Stimulated activated naive CD8-positive, alpha-beta T cell treated with anti-CD3 and anti-CD28 coated beads, Interleukin-15, amount 100 ng/mL, for 72 hours (primary cell): Measurements from ENCODE around the gene SLC6A1.
A peak's percentile ranks its signal among the peaks of the same experiment; 100 is the strongest.

Source experiments
- ATAC-seq: fragments of 150-1000 bp; cut with Tn5 transposase; 2 replicates; pipeline ENCODE4 v1.10.0; 2021; ENCODE audit warnings: mild to moderate bottlenecking, moderate library complexity
- DNase-seq, 2 donors: peaks; one replicate each; pipeline ENCODE4 v3.0.0; 2021 to 2022
- H3K27ac Mint-ChIP-seq, 2 donors: one replicate each; pipeline ENCODE4 v1.8.0; 2022; ENCODE audit warnings: mild to moderate bottlenecking in 2 of 2, mixed read lengths in 2 of 2, moderate library complexity in 2 of 2
- H3K27me3 Mint-ChIP-seq: one replicate; pipeline ENCODE4 v1.8.0; 2022; ENCODE audit warnings: mixed read lengths
- H3K4me1 Mint-ChIP-seq: one replicate; pipeline ENCODE4 v1.8.0; 2022; ENCODE audit warnings: mild to moderate bottlenecking, mixed read lengths
- H3K4me3 Mint-ChIP-seq, 2 donors: one replicate each; pipeline ENCODE4 v1.8.0; 2022; ENCODE audit warnings: mild to moderate bottlenecking in 2 of 2, mixed read lengths in 2 of 2, moderate library complexity in 1 of 2
- H3K9me3 Mint-ChIP-seq, 2 donors: one replicate each; pipeline ENCODE4 v1.8.0; 2022; ENCODE audit warnings: mixed read lengths in 2 of 2

The SLC6A1 gene

DNA sequence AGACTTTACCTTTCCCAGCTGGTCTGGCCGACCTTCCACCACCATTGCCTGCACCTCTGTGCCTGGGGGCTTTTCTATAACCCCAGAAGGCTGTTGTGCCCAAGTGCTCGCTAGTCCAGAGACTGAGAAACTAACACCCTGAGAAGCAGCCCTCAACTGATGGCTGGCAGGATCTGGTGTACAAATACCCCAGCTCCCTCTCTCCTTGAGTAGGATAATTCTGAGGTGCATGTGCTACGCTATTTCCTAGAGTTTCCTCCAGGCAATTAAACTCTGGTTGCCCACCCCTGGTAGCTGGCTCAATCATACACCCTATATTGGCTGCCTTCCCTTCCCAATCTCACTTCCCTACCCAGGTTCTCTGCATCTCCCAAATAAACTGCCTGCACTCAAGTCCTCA lies 11.5 kb upstream of the SLC6A1 start:
- Mint-ChIP-seq H3K27me3 (peaks cover 53% of the 10 kb centered on the region), H3K4me3 (no peak overlapping the region), H3K9me3 (no peaks in the 10 kb centered on the region), H3K27ac (no peak overlapping the region), H3K4me1 (peaks cover 9% of the 10 kb centered on the region)
- no peak for DNase-seq
- ATAC-seq = no peak

DNA sequence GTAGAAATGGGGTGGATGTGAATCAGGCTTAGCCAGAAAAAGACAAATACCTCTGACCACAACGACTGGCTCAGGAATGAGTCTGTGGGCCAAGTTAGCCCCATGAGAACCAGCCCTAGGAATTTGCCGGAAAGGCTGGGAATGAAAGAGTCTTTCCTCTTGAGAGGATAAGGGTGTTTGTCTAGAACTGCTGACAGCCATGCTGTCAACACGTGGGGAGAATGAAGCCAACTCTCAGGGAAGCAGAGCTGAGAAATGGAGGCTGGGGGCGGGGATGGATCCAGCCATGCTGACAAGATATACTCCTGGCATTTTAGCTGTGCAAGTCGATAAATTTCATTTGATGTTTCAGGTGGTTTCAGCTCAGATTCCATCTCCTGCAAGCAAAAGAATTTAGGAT lies 10.6 kb upstream of the SLC6A1 start:
- Mint-ChIP-seq H3K4me3 (no peak overlapping the region), H3K4me1 (peaks cover 2% of the 10 kb centered on the region), H3K27ac (no peak overlapping the region), H3K27me3 (peaks cover 44% of the 10 kb centered on the region), H3K9me3 (no peaks in the 10 kb centered on the region)
- DNase-seq (no peak), ATAC-seq (no peak)

DNA sequence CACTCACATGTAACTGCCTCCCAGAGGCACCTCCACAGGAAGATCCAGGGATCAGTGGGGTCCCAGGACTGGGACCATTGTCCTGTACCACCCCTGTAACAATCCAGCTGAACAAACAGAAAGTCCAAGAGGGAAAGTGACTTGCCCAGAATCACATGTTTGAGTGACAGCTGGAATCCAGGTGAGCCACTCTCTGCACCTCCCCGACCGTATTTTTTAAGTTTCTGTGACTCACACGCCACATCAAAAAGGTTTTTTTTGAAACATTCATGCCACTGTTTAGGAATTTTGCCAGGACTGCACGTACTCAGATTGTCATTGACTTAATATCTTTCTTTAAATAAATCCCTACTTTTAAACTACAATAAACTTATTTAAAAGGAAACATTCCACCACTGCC lies 9.8 kb upstream of the SLC6A1 start:
- Mint-ChIP-seq H3K4me1 (no peaks in the 10 kb centered on the region), H3K27me3 (peaks cover 43% of the 10 kb centered on the region), H3K9me3 (no peaks in the 10 kb centered on the region), H3K4me3 (no peak overlapping the region), H3K27ac (no peak overlapping the region)
- DNase-seq (no peak), ATAC-seq (no peak)

DNA sequence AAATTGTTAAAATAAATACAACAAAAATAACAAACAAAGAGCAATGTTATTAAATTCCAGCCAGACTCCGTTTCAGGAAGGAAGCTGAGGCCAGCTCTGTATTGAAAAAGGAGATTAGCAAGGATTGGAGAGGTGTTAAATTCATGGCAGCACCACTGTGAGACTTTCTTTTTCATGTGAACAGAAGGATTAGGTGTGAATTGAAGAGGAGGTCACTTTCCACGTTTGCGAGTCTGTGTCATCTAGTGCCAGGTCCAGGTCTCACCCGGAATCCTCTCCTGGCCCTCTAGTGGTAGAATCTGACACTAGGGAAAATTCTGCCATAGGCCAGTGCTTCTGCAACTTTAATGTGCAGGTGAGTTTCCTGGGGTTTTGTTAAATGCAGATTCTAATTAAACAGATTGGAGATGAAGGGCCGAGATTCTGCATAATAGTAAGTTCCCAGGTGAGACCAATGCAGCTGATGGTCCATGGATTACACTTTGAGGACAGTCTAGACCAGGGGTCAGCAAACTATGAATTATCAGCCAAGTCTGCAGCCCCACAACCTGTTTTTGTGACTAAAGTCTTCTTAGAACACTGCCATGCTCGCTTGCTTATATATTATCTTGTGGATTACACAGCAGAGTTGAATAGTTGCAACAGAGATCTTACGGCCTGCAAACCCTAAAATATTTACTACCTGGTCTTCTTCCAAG lies 9.2 kb upstream of the SLC6A1 start:
- H3K4me1 Mint-ChIP-seq = no peaks in the 10 kb centered on the region
- H3K4me3 Mint-ChIP-seq = no peak overlapping the region
- ATAC-seq (no peak), DNase-seq (peak in 1 of 2 donors; percentile 19)
- H3K9me3 Mint-ChIP-seq = no peaks in the 10 kb centered on the region
- no peak overlapping the region for H3K27ac Mint-ChIP-seq
- peaks cover 38% of the 10 kb centered on the region for H3K27me3 Mint-ChIP-seq

DNA sequence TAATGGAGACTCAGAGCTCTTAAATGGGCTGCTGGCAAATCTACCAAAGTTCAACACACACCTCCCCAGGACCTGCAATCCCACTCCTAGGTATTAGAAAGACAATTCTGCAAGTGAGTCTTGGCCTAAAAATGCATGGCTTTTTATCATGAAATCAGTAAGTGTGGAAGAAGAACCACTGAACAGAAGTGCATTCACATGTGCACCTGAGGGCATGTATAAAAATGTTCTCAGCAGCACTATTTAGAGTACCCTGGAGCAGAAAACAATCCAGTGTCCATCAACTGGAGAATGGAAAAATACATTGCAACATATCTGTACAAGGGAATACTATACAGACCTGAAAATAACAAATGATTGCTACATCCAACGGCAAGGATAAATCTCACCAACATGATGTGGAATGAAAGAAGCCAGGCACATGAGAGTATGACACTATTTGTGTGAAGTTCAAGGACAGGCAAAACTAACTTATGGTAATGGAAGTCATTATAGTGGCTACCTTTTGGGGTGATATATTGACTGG lies 8.1 kb upstream of the SLC6A1 start:
- H3K4me3 Mint-ChIP-seq = no peak overlapping the region
- DNase-seq (no peak), ATAC-seq (no peak)
- no peaks in the 10 kb centered on the region for H3K4me1 Mint-ChIP-seq
- no peak overlapping the region for H3K27ac Mint-ChIP-seq
- no peaks in the 10 kb centered on the region for H3K9me3 Mint-ChIP-seq
- H3K27me3 Mint-ChIP-seq = peaks cover 29% of the 10 kb centered on the region

DNA sequence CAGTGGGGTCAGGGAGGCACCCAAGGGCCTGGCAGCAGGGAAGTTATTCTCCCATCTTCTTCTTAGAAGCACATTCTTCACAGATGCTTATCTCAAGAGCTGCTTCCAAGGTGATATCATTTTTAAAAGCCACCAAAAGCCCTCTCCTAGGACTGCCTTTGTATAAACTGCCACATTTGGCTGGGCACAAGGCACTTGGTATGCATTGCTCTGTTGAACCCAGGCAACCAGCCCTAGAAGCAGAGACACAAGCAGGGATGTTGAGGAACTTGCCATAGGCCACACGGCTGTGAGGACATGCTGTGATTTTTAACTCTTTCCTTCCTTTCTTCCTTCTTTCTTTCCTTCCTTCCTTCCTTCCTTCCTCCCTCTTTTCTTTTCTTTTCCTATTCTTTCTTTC lies 7.4 kb upstream of the SLC6A1 start:
- H3K27me3 Mint-ChIP-seq = peaks cover 27% of the 10 kb centered on the region
- ATAC-seq = no peak
- H3K4me3 Mint-ChIP-seq = no peak overlapping the region
- no peak overlapping the region for H3K27ac Mint-ChIP-seq
- no peak for DNase-seq
- H3K9me3 Mint-ChIP-seq = no peaks in the 10 kb centered on the region
- no peaks in the 10 kb centered on the region for H3K4me1 Mint-ChIP-seq

DNA sequence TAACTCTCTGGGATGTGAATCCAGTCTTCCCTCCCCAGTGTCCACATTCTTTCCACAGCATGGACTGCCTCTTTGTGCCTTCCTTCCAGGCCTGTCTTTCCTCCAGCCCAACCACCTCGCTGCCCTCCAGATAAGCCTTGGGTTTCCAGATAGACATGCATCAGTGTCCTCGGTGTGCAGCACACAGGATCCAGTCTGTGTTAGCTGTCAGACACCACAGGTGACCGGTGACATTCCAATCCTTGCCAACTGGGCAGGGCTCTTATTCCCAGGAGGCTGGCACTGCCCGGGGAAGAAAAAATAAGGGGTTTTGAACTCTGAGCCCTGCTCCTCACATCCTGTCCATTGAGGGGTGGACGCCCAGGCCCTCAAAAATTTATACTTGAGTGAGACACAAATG lies 6.0 kb upstream of the SLC6A1 start:
- no peak overlapping the region for H3K27ac Mint-ChIP-seq
- ATAC-seq (no peak), DNase-seq (no peak)

DNA sequence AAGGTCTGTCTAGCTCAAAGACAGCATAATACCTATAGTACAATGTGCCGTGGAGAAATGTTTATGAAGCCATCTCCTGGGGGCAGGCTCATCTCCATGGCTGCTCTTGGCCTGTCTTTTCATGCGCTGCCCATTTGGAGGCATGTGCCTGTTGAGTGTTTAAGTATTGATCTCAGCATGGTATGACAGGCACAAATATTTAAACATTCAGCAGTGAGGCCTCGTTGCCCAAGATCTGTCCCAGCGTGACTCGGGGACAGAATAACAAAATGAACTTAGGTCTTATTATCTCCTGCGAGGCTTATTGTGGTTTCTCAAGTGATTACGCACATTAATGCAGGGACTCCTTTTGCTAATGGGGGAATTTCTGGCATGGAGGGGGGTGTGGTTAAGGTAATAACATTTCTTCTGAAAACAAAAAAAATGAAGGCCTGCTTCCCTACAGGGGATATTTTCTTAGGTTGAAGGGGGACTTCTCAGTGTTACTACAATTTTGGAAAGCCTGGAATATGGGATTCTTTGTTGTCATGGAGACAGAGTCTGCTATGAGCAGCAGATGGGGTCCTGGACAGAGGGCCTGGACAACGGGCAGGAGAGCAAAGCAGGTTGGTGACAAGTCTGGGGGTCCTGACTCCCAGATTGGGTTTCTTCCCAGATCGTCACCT lies 4.4 kb upstream of the SLC6A1 start:
- DNase-seq (no peak), ATAC-seq (no peak)
- Mint-ChIP-seq H3K27ac (no peak overlapping the region), H3K4me3 (no peak overlapping the region), H3K4me1 (peaks cover 13% of the 10 kb centered on the region), H3K27me3 (peaks cover 35% of the 10 kb centered on the region), H3K9me3 (no peaks in the 10 kb centered on the region)

More for the DNA sequence above, 6.0 kb upstream of the SLC6A1 start:
- Mint-ChIP-seq H3K4me1 (peaks cover 5% of the 10 kb centered on the region), H3K9me3 (no peaks in the 10 kb centered on the region), H3K27me3 (peaks cover 27% of the 10 kb centered on the region), H3K4me3 (no peak overlapping the region)

DNA sequence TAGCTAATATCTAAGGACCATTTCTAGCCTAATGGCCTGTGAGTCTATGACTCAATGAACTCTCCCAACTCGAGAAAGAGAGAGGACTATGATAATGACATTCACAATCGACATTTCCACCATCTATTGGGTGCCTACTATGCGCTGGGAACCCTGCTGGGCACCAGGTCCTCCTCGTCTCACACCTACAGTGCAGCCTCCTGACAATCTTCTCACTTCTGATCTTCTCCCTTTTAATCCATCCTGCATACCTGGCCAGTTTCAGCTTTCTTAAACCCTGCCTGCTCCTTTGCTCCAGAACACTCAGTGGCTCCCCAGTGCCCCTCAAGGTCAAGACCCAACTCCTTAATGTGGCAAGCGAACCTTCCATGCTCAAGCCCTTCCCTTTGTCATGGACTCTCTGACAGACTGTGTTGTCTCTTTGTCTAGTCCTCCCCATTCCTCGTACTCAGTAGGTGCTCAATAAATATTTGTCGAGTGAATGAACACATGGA lies 3.5 kb upstream of the SLC6A1 start:
- no peak for ATAC-seq

DNA sequence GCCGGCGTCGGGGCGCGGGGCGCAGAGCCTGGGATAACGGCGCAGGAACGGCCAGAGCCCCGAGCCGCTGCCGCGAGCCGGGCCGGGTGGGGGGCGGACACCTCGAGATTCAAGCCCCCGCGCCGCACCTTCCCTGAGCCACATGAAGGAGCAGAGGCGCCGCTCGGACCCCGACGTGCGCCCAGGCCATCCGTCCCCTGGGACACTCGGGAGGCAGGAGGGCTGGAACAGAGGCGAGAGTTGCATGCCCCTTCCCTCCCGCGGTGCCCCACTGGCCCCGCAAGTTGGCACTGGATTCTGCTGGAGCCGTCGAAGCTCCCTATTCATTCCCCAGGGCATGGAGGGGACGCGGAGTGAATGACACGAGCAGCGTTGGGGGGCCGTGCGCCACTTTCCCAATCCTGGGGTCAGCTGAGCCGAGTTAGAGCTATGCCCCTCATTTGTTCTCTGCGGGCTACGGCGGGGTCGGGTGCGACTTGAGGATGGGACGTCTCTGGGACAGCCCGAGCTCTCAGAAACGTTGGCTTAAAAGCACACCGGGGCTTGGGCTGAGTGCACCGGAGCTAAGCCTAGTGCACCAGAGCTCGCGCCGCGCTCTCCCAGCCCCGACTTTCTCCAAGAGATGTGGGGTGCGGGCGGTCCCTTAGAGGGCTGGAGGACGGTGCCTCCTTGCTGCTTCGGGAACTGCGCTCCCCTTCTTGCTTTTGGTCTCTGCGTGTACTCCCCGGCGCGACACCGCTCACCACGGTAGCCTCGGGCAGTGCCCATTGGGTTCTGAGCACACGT lies 588 bp downstream of the SLC6A1 start:
- ATAC-seq (no peak), DNase-seq (no peak)
- peaks cover 85% of the 10 kb centered on the region for H3K27me3 Mint-ChIP-seq
- no peak overlapping the region for H3K4me3 Mint-ChIP-seq
- H3K4me1 Mint-ChIP-seq = peaks cover 13% of the 10 kb centered on the region
- no peaks in the 10 kb centered on the region for H3K9me3 Mint-ChIP-seq
- H3K27ac Mint-ChIP-seq = no peak overlapping the region

More for the DNA sequence above, 3.5 kb upstream of the SLC6A1 start:
- DNase-seq = no peak
- no peaks in the 10 kb centered on the region for H3K9me3 Mint-ChIP-seq
- H3K27me3 Mint-ChIP-seq = peaks cover 44% of the 10 kb centered on the region
- H3K27ac Mint-ChIP-seq = no peak overlapping the region
- no peak overlapping the region for H3K4me3 Mint-ChIP-seq
- H3K4me1 Mint-ChIP-seq = peaks cover 13% of the 10 kb centered on the region

DNA sequence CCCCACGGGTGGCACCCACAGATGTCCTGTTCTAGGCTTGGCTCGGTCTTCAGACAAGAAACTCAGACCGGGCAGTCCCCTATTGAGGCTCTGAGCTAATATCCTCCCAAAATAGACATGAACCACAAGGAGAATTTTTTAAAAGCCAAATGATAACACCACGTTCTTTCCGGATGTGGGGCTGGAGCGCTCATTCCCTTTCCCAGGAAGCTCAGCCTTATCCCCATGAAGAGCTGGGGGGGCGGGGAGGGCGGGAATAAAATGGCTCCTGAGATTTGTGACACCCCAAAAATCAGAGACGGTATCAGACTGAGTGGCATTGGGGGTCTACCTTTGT lies 1.1 kb downstream of the SLC6A1 start:
- H3K4me1 Mint-ChIP-seq = peaks cover 13% of the 10 kb centered on the region
- no peak for ATAC-seq
- H3K27me3 Mint-ChIP-seq = peaks cover 91% of the 10 kb centered on the region
- no peak overlapping the region for H3K4me3 Mint-ChIP-seq
- no peaks in the 10 kb centered on the region for H3K9me3 Mint-ChIP-seq
- no peak overlapping the region for H3K27ac Mint-ChIP-seq
- no peak for DNase-seq

DNA sequence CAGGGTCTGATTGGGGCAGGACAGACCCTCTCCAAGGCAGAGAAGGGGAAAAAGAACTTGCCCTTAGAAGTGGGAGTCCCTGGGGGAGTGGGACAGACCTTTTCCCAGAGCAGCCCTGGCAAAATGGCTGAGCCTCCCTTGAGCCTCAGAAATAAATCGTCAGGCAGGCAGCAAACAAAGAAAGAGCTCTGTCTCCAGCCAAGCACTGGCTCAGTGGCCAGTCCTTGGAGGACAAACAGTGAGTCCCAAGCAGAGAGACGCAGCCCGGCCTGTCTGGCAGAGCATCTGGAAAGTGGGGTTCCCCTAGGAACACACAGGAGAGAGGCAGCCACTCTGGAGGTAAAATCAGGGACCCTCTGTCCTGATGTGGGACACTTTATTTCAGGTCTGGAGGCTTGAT lies 1.8 kb downstream of the SLC6A1 start:
- H3K4me1 Mint-ChIP-seq = peaks cover 13% of the 10 kb centered on the region
- ATAC-seq = no peak
- peaks cover 96% of the 10 kb centered on the region for H3K27me3 Mint-ChIP-seq
- H3K27ac Mint-ChIP-seq = no peak overlapping the region
- H3K9me3 Mint-ChIP-seq = no peaks in the 10 kb centered on the region
- DNase-seq = no peak
- H3K4me3 Mint-ChIP-seq = no peak overlapping the region

DNA sequence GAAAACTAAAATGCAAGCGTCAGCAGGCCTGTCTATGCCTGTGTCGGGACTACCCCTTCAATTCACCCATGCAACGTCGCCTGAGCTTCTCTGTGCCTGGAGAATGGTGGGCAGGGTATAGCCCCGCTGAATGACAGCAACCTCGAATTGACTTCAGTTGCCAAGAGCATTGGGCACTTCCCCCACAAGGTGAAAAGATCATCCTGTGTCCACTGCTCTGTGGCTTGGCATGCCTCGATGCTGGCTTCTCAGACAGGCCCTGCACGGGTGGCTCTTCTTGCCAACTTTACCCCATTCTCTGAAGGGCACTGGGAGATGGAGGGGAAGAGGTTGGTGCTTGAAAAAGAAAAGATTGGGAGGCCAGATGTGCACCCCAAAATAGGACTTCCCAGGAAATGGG lies 3.3 kb downstream of the SLC6A1 start:
- ATAC-seq = no peak
- Mint-ChIP-seq H3K27me3 (peaks cover 99% of the 10 kb centered on the region), H3K4me1 (peaks cover 13% of the 10 kb centered on the region), H3K27ac (no peak overlapping the region), H3K9me3 (no peaks in the 10 kb centered on the region), H3K4me3 (no peak overlapping the region)
- DNase-seq = no peak

DNA sequence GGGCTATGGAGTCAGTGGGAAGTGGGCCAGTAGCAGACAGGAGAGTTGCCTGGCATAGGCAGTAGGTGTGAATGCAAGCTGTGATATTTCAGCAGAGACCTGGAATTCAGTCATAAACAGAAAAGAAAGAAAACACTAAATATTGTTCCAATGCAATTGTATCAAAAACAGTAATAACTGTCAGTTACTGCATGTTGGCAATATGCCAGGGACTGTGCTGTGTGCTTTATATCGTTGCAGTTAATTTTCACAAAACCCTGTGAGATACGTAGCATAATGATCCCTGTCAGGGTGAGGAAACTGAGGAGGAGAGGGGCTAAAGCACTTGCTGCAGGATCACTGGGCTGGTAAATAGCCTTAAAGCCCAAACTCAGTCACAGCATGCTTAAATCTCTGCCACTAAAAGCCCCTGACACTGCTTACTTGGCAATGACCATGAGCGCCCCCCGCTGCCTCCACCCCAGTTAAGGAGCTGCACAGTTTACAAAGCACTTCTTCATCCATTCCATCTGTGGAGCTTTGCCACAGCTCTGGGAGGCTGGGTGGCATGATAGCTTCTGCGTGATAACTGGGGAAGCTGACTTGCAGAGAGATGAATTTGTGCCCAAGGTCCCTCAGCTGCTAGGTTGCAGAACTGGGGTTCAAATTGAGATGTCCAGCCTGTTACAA lies 3.9 kb downstream of the SLC6A1 start:
- ATAC-seq (no peak), DNase-seq (no peak)
- H3K27ac Mint-ChIP-seq = no peak overlapping the region
- H3K9me3 Mint-ChIP-seq = no peaks in the 10 kb centered on the region
- H3K4me3 Mint-ChIP-seq = no peak overlapping the region
- peaks cover 99% of the 10 kb centered on the region for H3K27me3 Mint-ChIP-seq
- peaks cover 9% of the 10 kb centered on the region for H3K4me1 Mint-ChIP-seq

DNA sequence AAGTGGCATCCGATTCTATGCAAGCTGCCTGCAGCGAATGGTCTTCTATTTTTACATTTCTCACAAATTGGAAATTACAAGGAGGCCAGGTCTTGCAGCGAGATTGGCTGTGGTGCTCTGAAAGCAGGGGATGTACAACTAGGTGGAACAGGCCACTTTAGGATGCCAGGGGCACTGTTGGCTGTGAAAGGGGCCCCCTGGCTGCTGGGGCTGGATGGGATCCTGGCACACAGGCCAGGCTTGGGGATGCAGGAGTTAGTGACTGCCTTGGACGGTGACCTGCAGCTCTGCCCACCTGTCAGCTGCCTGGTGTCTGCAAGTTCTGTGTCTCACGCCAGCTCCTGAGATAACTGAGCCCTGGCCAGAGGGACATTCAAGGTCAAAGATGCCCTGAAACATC lies 4.6 kb downstream of the SLC6A1 start:
- Mint-ChIP-seq H3K27ac (peak overlapping the region in 1 of 2 donors; percentile 42), H3K4me1 (peaks cover 2% of the 10 kb centered on the region), H3K4me3 (no peak overlapping the region), H3K9me3 (no peaks in the 10 kb centered on the region), H3K27me3 (peaks cover 93% of the 10 kb centered on the region)
- ATAC-seq (no peak), DNase-seq (no peak)
